ENCODE results near the gene MSRB2.

MSRB2 gene

DNA sequence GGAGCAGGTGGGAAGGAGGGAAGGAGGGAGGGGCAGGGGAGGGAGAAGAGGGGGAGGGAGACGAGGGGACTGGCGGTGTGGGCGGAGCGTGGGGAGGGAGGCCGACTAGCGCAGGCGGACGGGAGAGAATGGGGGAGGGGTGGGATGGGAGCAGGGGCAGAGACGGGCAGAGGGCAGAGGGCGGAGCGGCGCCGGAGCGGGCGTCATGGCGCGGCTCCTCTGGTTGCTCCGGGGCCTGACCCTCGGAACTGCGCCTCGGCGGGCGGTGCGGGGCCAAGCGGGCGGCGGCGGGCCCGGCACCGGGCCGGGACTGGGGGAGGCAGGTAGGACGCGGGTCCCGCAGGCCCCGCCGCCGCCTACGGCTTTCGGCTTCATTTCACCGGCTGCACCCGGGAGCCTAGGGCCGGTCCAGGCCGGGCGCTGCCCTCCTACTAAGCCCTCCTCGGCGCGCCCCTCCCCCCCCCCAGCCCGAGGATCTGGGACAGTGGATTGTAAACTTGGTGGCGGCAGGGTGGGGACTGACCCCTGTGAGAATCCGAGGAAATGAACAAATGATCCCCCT is at the start of gene MSRB2:
Gene MSRB2 (plus strand): TSS at position 176 of the 562 bp plus-strand sequence. CDS start 30 bp downstream, at position 206.
- H3K4me3 ChIP-seq (ENCODE audit: control insufficient read depth, low read depth, low read length) = peak within 1 kb of the TSS; percentile 68
- peak; percentile 79 for DNase-seq (ENCODE audit: low read depth)
- TF ChIP-seq, protein P1, sequence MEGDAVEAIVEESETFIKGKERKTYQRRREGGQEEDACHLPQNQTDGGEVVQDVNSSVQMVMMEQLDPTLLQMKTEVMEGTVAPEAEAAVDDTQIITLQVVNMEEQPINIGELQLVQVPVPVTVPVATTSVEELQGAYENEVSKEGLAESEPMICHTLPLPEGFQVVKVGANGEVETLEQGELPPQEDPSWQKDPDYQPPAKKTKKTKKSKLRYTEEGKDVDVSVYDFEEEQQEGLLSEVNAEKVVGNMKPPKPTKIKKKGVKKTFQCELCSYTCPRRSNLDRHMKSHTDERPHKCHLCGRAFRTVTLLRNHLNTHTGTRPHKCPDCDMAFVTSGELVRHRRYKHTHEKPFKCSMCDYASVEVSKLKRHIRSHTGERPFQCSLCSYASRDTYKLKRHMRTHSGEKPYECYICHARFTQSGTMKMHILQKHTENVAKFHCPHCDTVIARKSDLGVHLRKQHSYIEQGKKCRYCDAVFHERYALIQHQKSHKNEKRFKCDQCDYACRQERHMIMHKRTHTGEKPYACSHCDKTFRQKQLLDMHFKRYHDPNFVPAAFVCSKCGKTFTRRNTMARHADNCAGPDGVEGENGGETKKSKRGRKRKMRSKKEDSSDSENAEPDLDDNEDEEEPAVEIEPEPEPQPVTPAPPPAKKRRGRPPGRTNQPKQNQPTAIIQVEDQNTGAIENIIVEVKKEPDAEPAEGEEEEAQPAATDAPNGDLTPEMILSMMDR (IDR thresholded peaks at IDR 0.05; ENCODE audit: control insufficient read depth, insufficient read depth, low read depth, low read length, missing control alignments) = no peak

DNA sequence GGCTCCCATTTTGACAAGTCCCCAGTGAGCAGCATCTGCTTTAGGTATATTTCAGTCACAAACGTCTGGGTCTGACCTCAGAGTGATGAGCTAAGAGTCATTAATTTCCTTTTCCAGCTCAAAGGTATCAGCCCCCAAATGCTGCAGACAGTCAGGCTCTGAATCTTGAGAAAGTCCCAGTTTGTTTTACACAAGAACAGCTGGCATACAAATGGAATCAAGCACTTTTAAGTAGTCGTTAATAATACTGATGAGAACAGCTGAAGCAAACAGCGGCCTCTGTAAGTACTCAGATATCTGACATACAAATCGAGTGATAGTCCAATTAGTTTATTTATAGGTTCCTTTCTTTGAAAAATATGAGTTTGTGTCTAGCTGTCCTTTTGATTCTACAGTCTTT is 49.4 kb upstream of the MSRB2 start:
- no peak for DNase-seq (ENCODE audit: low read depth)
- TF ChIP-seq, protein P1 (IDR thresholded peaks at IDR 0.05; ENCODE audit: control insufficient read depth, insufficient read depth, low read depth, low read length, missing control alignments) = no peak
- H3K4me3 ChIP-seq (ENCODE audit: control insufficient read depth, low read depth, low read length) = no peak overlapping the region

GRCh38 chr10:23047201-23048050 is 48.0 kb upstream of the MSRB2 start:
- H3K4me3 ChIP-seq (ENCODE audit: control insufficient read depth, low read depth, low read length) = no peak overlapping the region
- TF ChIP-seq, protein P1 (IDR thresholded peaks at IDR 0.05; ENCODE audit: control insufficient read depth, insufficient read depth, low read depth, low read length, missing control alignments) = no peak
- DNase-seq (ENCODE audit: low read depth) = no peak

- DNase-seq (ENCODE audit: low read depth) = no peak
- TF ChIP-seq, protein P1 (IDR thresholded peaks at IDR 0.05; ENCODE audit: control insufficient read depth, insufficient read depth, low read depth, low read length, missing control alignments) = no peak
These were observed 47.2 kb upstream of the MSRB2 start for GRCh38 chr10:23048191-23048590.

GRCh38 chr10:23051278-23051677 is 44.1 kb upstream of the MSRB2 start:
- TF ChIP-seq, protein P1 (IDR thresholded peaks at IDR 0.05; ENCODE audit: control insufficient read depth, insufficient read depth, low read depth, low read length, missing control alignments) = no peak
- DNase-seq (ENCODE audit: low read depth) = no peak
- H3K4me3 ChIP-seq (ENCODE audit: control insufficient read depth, low read depth, low read length) = no peak overlapping the region

More at GRCh38 chr10:23048191-23048590, 47.2 kb upstream of the MSRB2 start:
- H3K4me3 ChIP-seq (ENCODE audit: control insufficient read depth, low read depth, low read length) = no peak overlapping the region

GRCh38 chr10:23051855-23052331 is 43.5 kb upstream of the MSRB2 start:
- no peak for DNase-seq (ENCODE audit: low read depth)
- TF ChIP-seq, protein P1 (IDR thresholded peaks at IDR 0.05; ENCODE audit: control insufficient read depth, insufficient read depth, low read depth, low read length, missing control alignments) = no peak

More at GRCh38 chr10:23051855-23052331, 43.5 kb upstream of the MSRB2 start:
- no peak overlapping the region for H3K4me3 ChIP-seq (ENCODE audit: control insufficient read depth, low read depth, low read length)
